Endothelial cell of umbilical vein (primary cell): ENCODE data around the gene IGF1. TPM values are rescaled to one million over a fixed set of nuclear protein-coding genes. Genes with fewer than 3 reads are reported as not detected.

Source experiments
- BruUV-seq: library from RNA; stranded (reverse); fragments of 400-500 nt; replicated peaks from 2 replicates; lab custom pipeline; 2021; lab: Mats Ljungman, UMichigan
- CTCF ChIA-PET: fragments of 300-600, 350-600 bp; sonication (Branson Sonifier 250); formaldehyde crosslinking; loops from one replicate; lab custom pipeline; 2021; ENCODE audit warnings: antibody characterized with exemption, inconsistent platforms; lab: Charles Lee
- POLR2A ChIA-PET: fragments of 300-600, 350-600 bp; sonication (Branson Sonifier 250); formaldehyde crosslinking; loops from one replicate; lab custom pipeline; 2021; ENCODE audit warnings: antibody characterized with exemption, inconsistent platforms; lab: Charles Lee
- DNase-seq: peaks from one replicate; pipeline ENCODE4 v3.0.0-alpha.2; 2011; ENCODE audit warnings: low read depth, low spot score
- FAIRE-seq: peaks from 2 replicates; lab custom pipeline; 2011; peaks lifted over from hg19 to GRCh38; lab: Jason Lieb, UNC
- H2AFZ ChIP-seq: 2 replicates; pipeline ENCODE4 v1.6.0; 2012; ENCODE audit warnings: low read depth, low read length, control low read depth, inconsistent platforms
- H3K27ac ChIP-seq: 2 replicates; pipeline ENCODE4 v1.5.1; 2011; ENCODE audit warnings: low read depth, mild to moderate bottlenecking, control low read depth, low read length, moderate library complexity; ENCODE audit not compliant: insufficient read depth
- H3K27me3 ChIP-seq, 2 experiments: 2 replicates each; pipeline versions ENCODE4 v1.6.0 to v1.6.1; 2011; ENCODE audit warnings: low read length in 2 of 2, mixed read lengths in 1 of 2; ENCODE audit not compliant: control insufficient read depth in 2 of 2, insufficient read depth in 2 of 2
- H3K36me3 ChIP-seq, 2 experiments: 2 replicates in 1 of 2; 3 replicates in 1 of 2; pipeline ENCODE4 v1.5.1; 2011; ENCODE audit warnings: low read length in 2 of 2, mild to moderate bottlenecking in 1 of 2, moderate library complexity in 1 of 2; ENCODE audit not compliant: control insufficient read depth in 2 of 2, insufficient read depth in 2 of 2; ENCODE audit errors: extremely low read depth in 1 of 2
- H3K4me1 ChIP-seq: 3 replicates; pipeline ENCODE4 v1.5.1; 2011; ENCODE audit warnings: mild to moderate bottlenecking, low read length; ENCODE audit not compliant: control insufficient read depth, insufficient read depth; ENCODE audit errors: extremely low read depth
- H3K4me2 ChIP-seq: 2 replicates; pipeline ENCODE4 v1.6.1; 2011; ENCODE audit warnings: low read length, control low read depth, mixed read lengths; ENCODE audit not compliant: insufficient read depth
- H3K4me3 ChIP-seq, 3 experiments: fragments of 200-600 bp in 1 of 3; sonication (generic), shearing (Covaris generic) in 1 of 3; replicated peaks in 1 of 3; 2 replicates each; pipeline ENCODE4 v1.5.1; 2011 to 2016; ENCODE audit warnings: control low read depth in 3 of 3, low read length in 3 of 3, mild to moderate bottlenecking in 2 of 3, inconsistent platforms in 1 of 3, low read depth in 1 of 3, moderate library complexity in 1 of 3; ENCODE audit not compliant: insufficient read depth in 1 of 3
- H3K79me2 ChIP-seq: 2 replicates; pipeline ENCODE4 v1.6.0; 2012; ENCODE audit warnings: low read length, inconsistent platforms; ENCODE audit not compliant: control insufficient read depth, insufficient read depth
- H3K9ac ChIP-seq: replicated peaks from 2 replicates; pipeline ENCODE3; 2011; ENCODE audit warnings: low read length, control low read depth; ENCODE audit not compliant: insufficient read depth; ENCODE audit errors: extremely low read depth
- H3K9me1 ChIP-seq: replicated peaks from 3 replicates; pipeline ENCODE4 v1.6.0; 2011; ENCODE audit warnings: mild to moderate bottlenecking, low read length; ENCODE audit not compliant: control insufficient read depth, insufficient read depth; ENCODE audit errors: extremely low read depth
- H3K9me3 ChIP-seq: replicated peaks from 2 replicates; pipeline ENCODE4 v1.5.1; 2012; ENCODE audit warnings: low read length, inconsistent platforms; ENCODE audit not compliant: control insufficient read depth, insufficient read depth
- H4K20me1 ChIP-seq: replicated peaks from 2 replicates; pipeline ENCODE3; 2011; ENCODE audit warnings: mild to moderate bottlenecking, low read length; ENCODE audit not compliant: control insufficient read depth, insufficient read depth; ENCODE audit errors: extremely low read depth
- CTCF ChIP-seq, 2 donors: IDR thresholded peaks; 1 replicate in 1 of 2; 2 replicates in 1 of 2; pipeline ENCODE4 v1.5.1; 2011; ENCODE audit warnings: low read length in 2 of 2, mild to moderate bottlenecking in 2 of 2, moderate library complexity in 2 of 2, control low read depth in 1 of 2, inconsistent platforms in 1 of 2, low read depth in 1 of 2; ENCODE audit not compliant: insufficient read depth in 1 of 2; ENCODE audit errors: extremely low read depth in 1 of 2
- EZH2 ChIP-seq: IDR thresholded peaks from 2 replicates; pipeline ENCODE4 v1.6.1; 2012; ENCODE audit warnings: borderline replicate concordance, low read depth, mild to moderate bottlenecking, moderate library complexity, low read length, inconsistent platforms; ENCODE audit not compliant: severe bottlenecking
- FOS ChIP-seq: IDR thresholded peaks from 2 replicates; pipeline ENCODE4 v1.6.1; 2011; ENCODE audit warnings: mild to moderate bottlenecking, low read length, moderate library complexity, borderline replicate concordance; ENCODE audit not compliant: insufficient read depth
- GATA2 ChIP-seq: IDR thresholded peaks from 2 replicates; pipeline ENCODE4 v1.7.0; 2011; ENCODE audit warnings: low read depth, mild to moderate bottlenecking, moderate library complexity, mixed read lengths, low read length; ENCODE audit not compliant: insufficient read length, insufficient read depth
- JUN ChIP-seq: IDR thresholded peaks from 2 replicates; pipeline ENCODE4 v1.6.1; 2011; ENCODE audit warnings: borderline replicate concordance, low read depth; ENCODE audit not compliant: insufficient read length, insufficient read depth
- MAX ChIP-seq: IDR thresholded peaks from 2 replicates; pipeline ENCODE4 v1.6.1; 2011; ENCODE audit not compliant: insufficient read depth, insufficient read length
- MYC ChIP-seq: IDR thresholded peaks from one replicate; pipeline ENCODE4 v1.6.1; 2011; ENCODE audit warnings: mild to moderate bottlenecking, low read depth, low read length
- POLR2A ChIP-seq: IDR thresholded peaks from 2 replicates; pipeline ENCODE4 v1.6.1; 2012; ENCODE audit warnings: low read depth, mild to moderate bottlenecking, control low read depth, low read length
- POLR2AphosphoS5 ChIP-seq: IDR thresholded peaks from 2 replicates; pipeline ENCODE4 v1.6.1; 2012; ENCODE audit warnings: low read depth, mild to moderate bottlenecking, control low read depth, low read length, moderate library complexity; ENCODE audit not compliant: insufficient read depth
- dilution Hi-C: fragments of 300-500 bp; cut with MboI; formaldehyde crosslinking; loops from one replicate; pipeline ENCODE4 v1.15.0; 2019; ENCODE audit warnings: low sequenced_read_pairs; ENCODE audit not compliant: extremely low pct_ligation_motif_present
- intact Hi-C: fragments of 100-400 bp; cut with micrococcal nuclease; formaldehyde crosslinking; loops from one replicate; pipeline ENCODE4 v1.10.0; 2022
- polyA plus RNA-seq, 4 experiments: library from polyadenylated mRNA; depleted of rRNA in 3 of 4; stranded (reverse) in 3 of 4; unstranded in 1 of 4; fragments of >200 nt; gene quantifications; 2 replicates each; pipeline versions ENCODE4 v1.2.1 to v1.2.3, GENCODE V29; 2011 to 2012; ENCODE audit warnings: missing spikeins in 1 of 4
- total RNA-seq: library from RNA; stranded (reverse); gene quantifications from 2 replicates; pipeline ENCODE4 v1.2.3, GENCODE V29; 2021

Gene IGF1
- total and polyA plus RNA-seq, 2 donors (not counting 3 experiments of a cell fraction or from before 2014, with no cell fraction given), result 0.10 TPM; not detected in 1

GRCh38 chr12:102504871-102505270 lies 24.5 kb upstream of the IGF1 start:
- BruUV-seq, result no TSS peak
- no peaks in the 10 kb centered on the region for H4K20me1 ChIP-seq
- no peak overlapping the region for H3K4me3 ChIP-seq
- POLR2A ChIA-PET, result no interaction called here
- H3K79me2 ChIP-seq, result no peaks in the 10 kb centered on the region
- no peak overlapping the region for H2AFZ ChIP-seq
- no peaks in the 10 kb centered on the region for H3K27me3 ChIP-seq
- TF ChIP-seq MYC (no peak), POLR2A (no peak), POLR2AphosphoS5 (no peak), GATA2 (no peak), JUN (no peak), MAX (no peak)
- FAIRE-seq (no peak), DNase-seq (no peak)
- no peaks in the 10 kb centered on the region for H3K9me3 ChIP-seq
- no peak overlapping the region for H3K9ac ChIP-seq
- H3K4me1 ChIP-seq, result no peaks in the 10 kb centered on the region
- H3K27ac ChIP-seq, result no peak overlapping the region
- intact Hi-C loops, result no loop called here
- dilution Hi-C loops, result no loop called here
- CTCF ChIA-PET, result no interaction called here
- H3K9me1 ChIP-seq, result no peaks in the 10 kb centered on the region
- no peaks in the 10 kb centered on the region for H3K36me3 ChIP-seq
- H3K4me2 ChIP-seq, result no peak overlapping the region

- no peak overlapping the region for H3K4me3 ChIP-seq
- CTCF ChIA-PET, result interaction anchor here (1.2 kb wide), 1 partner anchor 20 kb away, joined by 3 read pairs; no protein-coding TSS in a partner anchor
- BruUV-seq, result no TSS peak
Measured at GRCh38 chr12:102504280-102504679, 23.9 kb upstream of the IGF1 start.

More at GRCh38 chr12:102504280-102504679, 23.9 kb upstream of the IGF1 start:
- FAIRE-seq, result no peak
- no peak for DNase-seq
- Histone ChIP-seq H3K27me3 (no peaks in the 10 kb centered on the region), H3K9ac (no peak overlapping the region), H3K36me3 (no peaks in the 10 kb centered on the region), H3K27ac (no peak overlapping the region), H4K20me1 (no peaks in the 10 kb centered on the region), H3K4me2 (no peak overlapping the region), H2AFZ (no peak overlapping the region), H3K4me1 (no peaks in the 10 kb centered on the region), H3K9me3 (no peaks in the 10 kb centered on the region), H3K9me1 (no peaks in the 10 kb centered on the region), H3K79me2 (no peaks in the 10 kb centered on the region)
- TF ChIP-seq POLR2AphosphoS5, result no peak
- TF ChIP-seq EZH2, result no peak
- no peak for TF ChIP-seq GATA2
- no peak for TF ChIP-seq JUN
- TF ChIP-seq MYC, result no peak
- TF ChIP-seq FOS, result no peak
- TF ChIP-seq POLR2A, result no peak
- no peak for TF ChIP-seq CTCF (IDR thresholded peaks at IDR 0.05; ENCODE audit: extremely low read depth in 1 of 2, insufficient read depth in 1 of 2, low read depth in 1 of 2, low read length in 2 of 2)
- TF ChIP-seq MAX, result no peak
- intact Hi-C loops, result no loop called here
- dilution Hi-C loops, result no loop called here
- POLR2A ChIA-PET, result no interaction called here
